Ecto neural progenitor cell (in vitro differentiated cells): ENCODE measurements around the gene MRPL28.
"Not testable (repeated sequence)": the region's sequence is repeated elsewhere in the genome, so short reads cannot be mapped to it uniquely, and the experiment has no call there.

ENCODE experiments used
- DNase-seq: peaks from one replicate; pipeline ENCODE4 v3.0.0-alpha.2; 2018; ENCODE audit warnings: low spot score

MRPL28 gene

DNA sequence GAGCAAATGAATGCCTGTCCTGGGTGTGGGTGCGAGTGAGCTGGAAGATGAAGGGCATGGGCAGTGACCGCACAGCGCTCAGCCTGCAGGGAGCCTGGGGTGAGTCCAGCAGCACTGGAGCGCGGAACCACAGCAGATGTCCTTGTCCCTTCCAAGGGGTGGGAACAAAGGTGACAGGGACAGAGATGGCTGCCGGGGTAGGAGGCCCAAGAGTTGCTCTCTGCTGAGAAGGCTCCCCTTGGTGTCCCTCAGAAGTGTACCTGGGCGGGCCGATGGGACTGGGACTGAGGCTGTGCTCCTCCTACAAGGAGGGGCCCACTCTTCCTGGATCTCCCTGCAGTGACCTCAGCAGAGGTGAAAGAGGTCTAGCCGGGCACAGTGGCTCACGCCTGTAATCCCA lies 19.0 kb upstream of the MRPL28 start:
- DNase-seq = no peak

DNA sequence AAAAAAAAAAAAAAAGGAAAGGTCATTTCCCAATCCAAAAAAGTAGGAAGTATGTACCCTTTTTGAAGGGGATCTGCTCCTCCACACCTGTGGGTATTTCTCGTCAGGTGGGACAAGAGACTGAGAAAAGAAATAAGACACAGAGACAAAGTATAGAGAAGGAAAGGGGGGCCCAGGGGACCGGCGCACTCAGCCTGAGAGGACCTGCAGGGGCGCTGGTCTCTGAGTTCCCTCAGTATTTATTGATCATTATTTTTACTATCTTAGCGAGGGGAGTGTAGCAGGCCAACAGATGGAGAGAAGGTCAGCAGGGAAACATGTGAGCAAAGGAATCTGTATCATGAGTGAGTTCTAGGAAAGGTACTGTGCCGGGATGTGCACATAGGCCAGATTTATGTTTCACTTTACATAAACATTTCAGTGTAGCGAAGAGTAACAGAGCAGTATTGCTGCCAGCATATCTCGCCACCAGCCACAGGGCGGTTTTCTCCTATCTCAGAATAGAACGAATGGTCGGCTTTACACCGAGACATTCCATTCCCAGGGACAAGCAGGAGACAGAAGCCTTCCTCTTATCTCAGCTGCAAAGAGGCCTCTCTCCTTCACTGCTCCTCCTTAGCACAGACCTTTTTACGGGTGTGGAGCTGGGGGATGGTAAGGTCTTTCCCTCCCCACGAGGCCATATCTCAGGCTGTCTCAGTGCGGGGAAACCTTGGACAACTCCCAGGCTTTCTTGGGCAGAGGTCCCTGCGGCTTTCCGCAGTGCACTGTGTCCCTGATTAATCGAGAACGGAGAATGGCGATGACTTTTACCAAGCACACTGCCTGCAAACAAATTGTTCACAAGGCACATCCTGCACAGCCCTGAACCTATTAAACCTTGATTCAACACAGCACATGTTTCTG lies 17.7 kb upstream of the MRPL28 start:
- DNase-seq = not testable (repeated sequence)

DNA sequence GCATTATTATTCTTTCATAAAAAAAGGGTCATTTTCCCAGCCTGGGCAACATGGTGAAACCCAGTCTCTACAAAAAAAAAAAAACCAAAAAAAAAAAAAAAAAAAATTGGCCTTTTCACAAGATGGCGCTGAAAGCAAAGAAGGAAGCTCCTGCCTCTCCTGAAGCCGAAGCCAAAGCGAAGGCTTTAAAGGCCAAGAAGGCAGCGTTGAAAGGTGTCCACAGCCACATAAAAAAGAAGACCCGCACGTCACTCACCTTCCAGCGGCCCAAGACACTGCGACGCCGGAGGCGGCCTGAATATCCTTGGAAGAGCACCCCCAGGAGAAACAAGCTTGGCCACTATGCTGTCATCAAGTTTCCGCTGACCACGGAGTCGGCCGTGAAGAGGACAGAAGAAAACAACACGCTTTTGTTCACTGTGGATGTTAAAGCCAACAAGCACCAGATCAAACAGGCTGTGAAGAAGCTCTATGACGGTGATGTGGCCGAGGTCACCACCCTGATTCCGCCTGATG lies 16.4 kb upstream of the MRPL28 start:
- DNase-seq = peak; percentile 52

DNA sequence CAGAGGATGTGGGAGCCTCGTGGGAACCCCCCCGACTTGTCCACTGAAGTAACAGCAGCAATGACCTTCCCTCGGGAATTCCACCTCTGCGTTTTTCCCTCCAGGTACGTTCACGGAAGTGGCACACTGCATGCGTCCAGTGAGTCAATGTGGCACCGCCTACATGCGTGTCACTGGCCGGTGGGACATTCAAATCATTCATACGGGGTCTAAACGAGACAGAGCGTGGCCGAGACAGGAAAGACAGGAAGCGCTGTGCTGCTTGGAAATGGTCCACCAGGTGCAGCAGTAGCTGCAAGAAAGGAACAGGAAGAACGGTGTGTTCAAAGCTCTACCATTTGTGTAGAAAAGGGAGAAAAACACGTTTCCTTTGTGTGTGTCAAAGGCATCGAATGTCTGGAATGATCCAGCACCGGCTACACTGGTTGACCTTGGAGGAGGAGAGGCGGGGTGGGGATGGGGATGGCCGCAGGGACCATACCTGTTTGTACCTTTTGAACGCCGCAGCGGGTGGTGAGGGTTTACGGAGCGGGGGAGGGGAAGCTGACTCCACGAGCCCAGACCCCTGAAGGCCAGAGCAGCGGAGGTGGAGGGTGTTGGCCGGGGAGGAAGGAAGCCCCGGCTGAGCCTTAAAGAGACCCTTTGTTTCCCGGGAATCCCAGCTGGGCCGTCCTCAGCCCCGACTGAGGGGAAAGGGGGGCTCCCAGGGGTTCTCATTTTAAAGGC lies 13.2 kb upstream of the MRPL28 start:
- DNase-seq = peak; percentile 65

DNA sequence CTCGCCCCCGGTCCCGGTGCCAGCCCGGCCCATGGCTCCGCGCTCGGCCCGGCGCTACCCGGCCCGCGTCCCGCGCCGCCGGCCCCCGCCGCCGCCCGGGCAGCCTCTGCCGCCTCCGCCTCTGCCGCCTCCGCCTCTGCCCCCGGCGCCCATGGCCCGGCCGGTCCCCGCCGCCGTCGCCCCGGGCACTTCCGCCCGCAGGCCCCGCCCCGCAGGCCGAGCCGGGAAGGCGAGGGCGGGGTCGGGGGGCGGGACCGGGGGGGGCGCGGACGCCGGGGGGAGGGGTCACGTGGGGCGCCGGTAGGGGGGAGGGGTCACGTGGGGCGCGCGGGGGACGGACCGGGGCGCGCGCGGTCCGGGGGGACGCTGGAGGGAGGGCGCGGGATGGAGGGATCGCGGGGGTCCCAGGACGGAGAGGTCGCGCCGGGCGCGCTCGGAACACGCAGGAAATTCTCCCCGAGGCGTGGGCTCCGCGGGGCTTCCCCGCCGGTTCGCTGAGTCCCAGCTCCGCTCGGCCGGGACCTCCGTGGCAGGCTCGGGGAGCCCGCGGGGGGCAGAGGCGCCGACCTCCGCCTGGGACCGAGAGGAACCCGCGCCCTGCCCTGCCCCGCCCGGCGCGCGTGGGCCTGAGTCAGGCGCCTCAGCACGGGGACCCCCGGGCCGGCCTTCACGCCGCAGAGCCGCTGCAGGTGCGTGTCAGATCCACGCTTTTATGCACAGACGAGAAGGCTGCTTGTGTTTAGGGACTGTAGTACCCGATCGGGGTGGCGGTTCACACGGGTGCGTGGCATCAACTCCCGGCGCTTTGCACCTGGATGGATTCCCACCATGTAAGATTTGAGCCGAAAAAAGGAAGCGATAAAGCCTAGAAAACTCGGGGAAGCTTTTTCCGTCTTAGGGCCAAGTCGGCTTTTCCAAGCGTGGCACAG lies 11.7 kb upstream of the MRPL28 start, which contains the start of gene PGAP6:
PGAP6 (minus strand) TSS at position 190 of the 929 bp plus-strand sequence; CDS start at position 33, 157 bp downstream.
- DNase-seq = no peak

DNA sequence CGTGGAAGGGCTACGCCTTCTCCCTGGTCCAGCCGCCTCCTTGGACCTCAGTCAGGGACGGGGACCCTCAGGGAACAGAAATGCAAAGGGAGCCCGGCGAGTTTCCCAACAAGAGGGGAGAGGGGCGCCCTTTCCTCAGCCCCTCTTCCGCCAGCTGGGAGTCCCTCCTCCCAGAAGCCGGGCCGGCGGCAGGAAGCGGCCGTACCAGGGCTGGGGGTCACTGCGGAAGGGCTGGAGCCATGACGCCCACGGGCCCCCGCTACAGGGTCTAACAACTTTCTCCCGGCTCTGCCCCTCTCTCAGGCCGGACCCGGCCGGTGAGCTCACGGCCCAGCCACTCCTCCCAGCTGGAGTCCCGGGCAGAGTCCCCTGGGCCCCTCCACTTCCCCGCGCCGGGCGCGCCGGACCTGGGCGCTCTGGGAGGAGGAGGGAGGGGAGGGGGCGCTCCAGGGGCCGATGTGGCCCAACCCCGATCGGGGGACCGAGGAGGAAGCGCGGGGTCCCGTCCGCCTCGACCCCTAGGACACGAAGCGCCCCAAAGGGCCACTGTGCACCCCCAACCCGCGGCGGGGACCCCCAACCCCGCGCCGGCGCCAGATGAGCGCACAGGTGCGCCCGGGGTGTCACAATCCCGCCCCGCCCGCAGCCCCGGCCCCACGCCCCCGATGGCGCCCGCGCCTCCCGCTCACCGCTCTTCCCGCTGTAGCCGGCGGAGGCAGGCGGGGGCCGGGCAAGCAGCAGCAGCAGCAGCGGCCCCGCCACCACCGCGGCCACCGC lies 10.9 kb upstream of the MRPL28 start:
- peak; percentile 74 for DNase-seq

DNA sequence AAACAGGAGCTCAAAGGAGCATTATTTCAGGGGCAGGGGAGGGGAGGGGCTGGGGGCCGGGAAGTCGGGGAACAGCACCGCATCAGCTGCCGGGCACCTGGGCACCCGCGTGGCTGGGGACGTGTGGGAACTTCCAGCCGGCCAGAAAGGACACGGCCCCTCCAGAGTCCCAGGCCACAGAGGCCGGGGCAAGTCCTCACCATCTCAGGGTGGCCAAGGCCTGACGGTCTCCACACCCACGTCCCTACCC lies 10.3 kb upstream of the MRPL28 start:
- peak; percentile 57 for DNase-seq

DNA sequence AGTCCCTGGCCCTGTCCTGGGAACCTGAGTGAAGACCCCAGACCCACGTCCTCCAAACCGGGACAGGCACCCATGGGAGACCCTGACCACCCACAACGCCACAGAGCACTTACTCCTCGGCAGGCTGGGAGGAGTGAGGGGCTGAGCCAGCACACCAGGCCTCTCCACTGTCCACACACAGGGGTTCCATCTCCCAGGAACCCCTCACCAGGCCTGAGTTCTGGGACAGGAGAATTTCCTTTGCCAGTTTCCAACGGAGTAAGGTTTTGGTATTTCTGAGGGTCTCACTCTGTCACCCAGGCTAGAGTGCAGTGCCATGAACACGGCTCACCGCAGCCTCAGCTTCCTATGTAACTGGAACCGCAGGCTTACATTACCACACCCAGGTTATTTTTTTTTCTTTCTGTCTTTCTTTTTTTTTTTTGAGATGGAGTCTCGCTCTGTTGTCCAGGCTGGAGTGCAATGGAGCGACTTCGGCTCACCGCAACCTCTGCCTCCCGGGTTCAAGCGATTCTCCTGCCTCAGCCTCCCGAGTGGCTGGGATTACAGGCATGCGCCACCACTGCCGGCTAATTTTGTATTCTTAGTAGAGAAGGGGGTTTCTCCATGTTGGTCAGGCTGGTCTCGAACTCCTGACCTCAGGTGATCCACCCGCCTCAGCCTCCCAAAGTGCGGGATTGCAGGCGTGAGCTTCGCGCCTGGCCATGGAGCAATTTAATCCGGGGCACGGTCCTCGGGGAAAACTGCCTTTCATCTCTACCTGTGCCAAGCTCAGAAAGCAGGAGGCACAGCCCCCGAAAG lies 9.8 kb upstream of the MRPL28 start:
- no peak for DNase-seq

DNA sequence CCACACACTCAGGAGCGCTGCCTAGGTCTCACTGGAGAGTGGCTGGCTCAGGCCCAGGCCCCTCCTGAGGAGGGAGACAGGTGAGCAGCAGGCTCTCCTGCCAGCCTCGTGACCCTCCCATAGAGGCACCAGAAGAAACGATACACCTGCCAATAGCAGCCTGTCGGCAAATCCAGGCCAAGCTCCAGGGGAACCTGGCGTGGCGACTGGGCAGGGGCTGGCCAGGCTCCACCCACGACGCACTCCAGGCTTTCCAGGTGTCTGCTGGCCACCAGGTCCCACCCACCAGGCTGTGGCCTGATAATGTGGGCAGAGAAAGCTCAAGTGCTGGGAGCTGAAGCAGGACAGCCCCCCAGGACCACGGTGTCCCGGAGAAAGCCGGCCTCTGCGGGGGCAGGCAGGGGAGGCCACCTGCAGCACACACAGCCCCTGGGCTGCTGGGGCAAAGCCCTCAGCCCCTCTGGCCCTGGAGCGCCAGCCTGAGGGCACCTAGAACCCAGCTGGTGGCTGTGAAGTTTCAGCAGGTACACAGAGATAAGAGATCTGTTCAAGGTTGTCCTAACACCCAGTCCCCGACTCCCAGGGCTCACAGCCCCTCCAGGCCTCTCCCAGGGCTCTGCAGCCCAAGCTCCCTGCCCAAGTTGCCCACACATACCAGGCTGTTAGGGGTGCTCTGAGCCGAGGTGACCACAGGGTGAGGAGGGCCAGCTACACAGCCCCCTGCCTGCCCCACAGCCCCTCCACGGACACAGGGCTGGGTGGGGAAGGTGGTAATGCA lies 9.0 kb upstream of the MRPL28 start:
- no peak for DNase-seq

DNA sequence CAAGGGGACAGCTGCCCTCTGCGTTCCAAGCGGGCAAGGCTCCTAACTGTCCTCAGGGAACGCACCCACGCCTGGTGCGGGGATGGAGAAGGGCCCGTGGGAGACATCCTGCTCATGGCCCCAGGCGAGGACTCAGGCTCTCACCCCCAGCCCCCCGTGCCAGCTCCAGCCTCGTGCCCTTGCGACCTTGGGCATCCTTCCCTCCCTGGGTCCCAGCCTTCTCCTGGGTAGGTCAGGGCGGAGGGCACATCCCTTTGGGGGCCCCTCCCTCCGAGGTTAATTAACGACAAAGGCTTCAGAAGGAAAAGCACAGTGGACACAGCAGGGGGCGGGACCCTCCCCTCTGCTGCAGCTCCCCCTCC lies 8.5 kb upstream of the MRPL28 start:
- DNase-seq = no peak

DNA sequence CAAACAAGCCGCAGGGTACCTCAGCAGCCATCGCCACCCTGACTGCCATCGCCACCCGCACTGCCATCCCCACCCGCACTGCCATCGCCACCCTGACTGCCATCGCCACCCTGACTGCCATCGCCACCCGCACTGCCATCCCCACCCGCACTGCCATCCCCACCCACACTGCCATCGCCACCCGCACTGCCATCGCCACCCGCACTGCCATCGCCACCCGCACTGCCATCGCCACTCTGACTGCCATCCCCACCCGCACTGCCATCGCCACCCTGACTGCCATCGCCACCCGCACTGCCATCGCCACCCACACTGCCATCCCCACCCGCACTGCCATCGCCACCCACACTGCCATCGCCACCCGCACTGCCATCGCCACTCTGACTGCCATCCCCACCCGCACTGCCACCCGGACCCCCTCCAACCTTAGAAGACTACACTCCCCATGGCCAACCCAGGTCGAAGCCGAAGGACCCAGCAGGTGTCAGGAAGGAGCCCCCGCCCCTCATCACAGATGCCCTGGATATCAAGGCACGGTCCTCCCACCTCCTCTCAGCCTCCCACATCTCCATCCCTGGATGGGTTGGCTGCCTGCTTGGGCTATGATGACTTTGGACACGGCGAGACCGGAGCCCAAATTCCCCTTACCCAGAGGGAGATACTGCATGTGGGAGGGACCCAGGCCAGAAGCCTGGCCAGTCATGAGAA lies 7.9 kb upstream of the MRPL28 start:
- DNase-seq = not testable (repeated sequence)

DNA sequence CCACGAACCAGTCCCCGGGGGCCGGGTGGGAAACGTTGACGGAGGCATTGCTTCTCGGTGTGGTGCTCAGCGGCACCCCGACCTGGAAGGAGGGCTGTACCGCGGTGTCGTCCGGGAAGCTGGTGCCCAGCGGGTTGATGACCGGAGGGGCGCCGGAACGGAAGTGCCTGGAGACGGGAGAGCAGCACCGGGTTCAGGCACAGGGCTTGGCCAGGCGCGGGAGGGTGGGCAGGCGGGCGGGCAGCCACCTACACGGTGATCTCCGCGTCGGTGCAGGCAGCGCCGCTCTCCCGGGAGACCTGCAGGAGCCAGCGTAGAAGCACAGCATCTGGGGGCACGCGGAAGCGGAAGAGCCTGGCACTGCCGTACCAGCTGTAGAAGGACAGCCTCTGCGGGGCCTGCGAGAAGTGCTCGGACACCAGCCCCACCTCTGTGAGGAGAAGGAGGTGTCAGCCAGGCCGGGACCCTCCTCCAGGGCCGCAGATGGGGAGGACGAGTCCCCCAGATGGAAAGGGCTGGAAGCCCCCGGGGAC lies 7.1 kb upstream of the MRPL28 start:
- no peak for DNase-seq

DNA sequence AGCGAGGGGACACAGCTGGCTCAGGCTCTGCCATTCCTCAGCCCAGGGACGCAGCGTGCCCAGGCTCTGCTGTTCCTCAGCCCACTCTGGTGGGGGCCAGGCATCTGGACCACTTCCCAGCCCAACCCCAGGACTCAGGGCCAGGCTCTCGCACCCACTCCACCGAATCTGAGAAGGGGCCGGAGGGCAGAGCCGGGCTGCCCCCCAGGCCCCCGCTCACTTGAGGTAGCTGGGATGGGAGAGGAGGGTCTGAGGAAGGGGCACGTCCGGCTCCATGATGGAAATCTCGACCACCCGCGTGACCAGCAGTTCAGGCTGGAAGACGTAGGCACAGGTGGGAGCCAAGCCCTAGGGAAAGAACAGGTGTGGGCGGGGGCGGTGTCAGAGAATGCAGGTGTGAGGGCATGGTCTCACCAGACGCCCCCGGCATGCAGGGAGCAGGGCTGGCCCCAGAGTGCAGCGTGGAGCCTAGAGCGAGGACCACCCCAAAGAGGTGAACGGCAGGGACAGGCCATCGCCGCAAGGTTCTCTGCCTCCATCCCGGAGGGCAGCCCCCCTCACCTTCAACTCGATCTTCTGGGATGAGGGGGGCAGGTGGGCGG lies 6.6 kb upstream of the MRPL28 start:
- DNase-seq = no peak

DNA sequence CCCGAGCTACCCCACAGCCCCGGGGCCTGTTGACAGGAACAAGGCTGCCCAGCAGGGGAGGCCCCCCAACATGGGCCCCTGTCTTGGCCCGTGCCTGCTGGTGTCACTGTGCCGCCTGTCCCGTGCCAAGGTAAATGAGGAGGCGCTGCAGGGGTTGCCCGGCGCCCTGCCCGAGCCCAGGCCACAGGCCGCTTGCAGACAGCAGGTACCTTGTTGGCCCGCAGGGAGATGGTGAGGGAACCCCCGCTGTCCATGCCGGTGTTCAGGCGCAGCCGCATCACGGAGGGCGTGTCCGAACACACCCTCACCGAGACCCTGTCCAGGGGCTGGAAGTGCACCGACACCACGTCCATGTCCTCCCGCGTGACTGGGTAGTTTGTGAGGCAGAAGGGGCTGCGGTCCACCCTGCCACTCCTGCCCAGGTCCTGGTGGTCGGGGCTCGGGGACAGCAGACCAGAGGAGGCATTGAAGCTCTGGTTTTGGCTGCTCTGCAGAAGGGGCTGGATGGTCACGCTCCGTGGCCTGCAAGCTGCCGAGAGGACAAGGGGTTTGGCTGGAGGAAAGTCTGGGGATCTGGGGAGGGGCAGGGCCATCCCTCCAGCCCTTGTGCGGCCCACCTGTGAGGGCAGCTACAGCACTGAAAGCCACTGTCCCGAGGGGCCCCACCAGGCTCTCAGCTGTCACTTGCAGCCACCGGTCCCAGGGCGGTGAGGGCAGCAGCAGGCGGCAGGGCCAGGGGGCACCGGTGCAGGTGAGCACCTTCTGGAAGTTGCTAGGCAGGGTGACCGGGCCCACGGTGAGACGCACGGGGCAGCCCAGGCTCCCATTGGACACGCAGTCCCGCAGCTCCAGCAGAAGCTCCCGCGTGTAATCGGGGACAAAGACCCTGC lies 5.8 kb upstream of the MRPL28 start:
- DNase-seq = no peak

DNA sequence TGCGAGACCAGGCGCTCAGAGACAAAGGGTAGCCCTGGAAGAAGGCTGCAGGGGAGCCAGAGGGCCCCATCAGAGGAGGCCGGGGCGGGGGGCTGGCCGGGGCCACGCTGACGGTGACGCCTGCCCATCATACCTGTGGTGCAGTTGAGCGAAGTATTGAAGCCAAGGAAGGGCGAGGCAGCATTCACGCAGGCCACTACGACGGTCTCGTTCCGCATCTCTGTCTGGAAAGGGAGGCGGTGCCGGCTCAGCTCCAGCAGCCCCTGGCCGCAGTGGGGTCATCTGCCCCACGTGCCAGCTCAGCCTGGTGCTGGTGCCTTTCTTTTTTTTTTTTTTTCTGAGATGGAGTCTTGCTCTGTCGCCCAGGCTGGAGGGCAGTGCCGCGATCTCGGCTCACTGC lies 4.9 kb upstream of the MRPL28 start:
- DNase-seq = no peak

DNA sequence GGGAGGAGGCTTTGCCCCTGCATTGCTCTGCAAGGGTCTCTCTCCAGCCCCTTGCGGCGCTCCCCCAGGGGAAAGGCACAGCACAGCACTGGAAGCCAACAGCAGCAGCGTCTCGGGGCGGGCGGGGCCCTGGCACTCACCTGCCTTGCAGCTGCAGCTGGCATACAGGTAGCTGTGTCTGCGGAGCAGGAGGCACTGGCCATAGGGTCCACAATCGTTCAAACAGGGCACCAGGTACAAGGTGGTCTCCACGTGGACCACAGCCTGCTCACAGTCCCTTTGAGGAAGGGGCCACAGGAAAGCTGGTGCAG lies 4.2 kb upstream of the MRPL28 start:
- DNase-seq = no peak

DNA sequence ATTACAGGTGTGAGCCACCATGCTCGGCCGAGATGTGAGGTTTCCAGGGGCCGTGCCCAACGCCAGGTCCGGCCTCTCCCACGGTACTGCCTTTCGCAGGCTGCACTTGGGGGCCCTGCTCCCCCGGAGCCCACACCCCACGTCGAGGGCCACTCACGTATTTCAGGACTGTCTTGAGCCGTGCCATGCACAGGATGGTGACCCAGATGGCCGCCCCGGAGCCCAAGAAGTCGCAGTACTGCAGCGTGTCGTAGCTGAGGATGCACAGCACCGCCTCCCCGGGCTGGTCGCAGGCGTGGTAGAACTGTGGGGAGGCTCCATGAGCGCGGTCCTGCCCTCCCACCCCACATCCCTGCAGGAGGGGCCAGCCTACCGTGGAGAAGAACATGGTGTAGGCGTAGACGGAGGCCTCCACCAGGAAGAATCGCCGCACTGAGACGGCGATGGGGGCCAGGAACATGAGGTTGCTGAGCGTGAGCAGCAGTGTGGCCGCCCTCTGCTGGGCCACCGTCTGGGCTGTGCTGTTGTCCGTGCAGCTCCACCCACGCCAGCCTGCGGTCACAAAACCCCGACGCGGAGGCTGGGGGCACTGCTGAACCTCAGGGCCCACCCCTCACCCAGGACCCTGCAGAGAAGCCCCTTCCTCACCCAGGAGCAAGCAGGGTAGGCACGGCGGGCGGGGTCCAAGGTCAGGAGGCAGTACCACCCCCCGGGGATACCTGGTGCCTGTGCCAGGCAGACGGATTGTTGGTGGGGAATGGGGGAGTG lies 3.7 kb upstream of the MRPL28 start:
- DNase-seq = no peak
